IMR-90 (cell line): ENCODE data around the gene NALCN. TPM values are rescaled to one million over a fixed set of nuclear protein-coding genes. Genes with fewer than 3 reads are reported as not detected.

Source experiments
- ATAC-seq: fragments of 200-7000 bp; cut with Tn5 transposase; 2 replicates; pipeline ENCODE4 v1.9.1; 2020; ENCODE audit warnings: low read depth, mild to moderate bottlenecking, moderate library complexity
- BruUV-seq: library from RNA; stranded (reverse); fragments of 400-500 nt; replicated peaks from 2 replicates; lab custom pipeline; 2021; lab: Mats Ljungman, UMichigan
- CTCF ChIA-PET: fragments of 300-600 bp; formaldehyde crosslinking; extraction: SDS; loops from one replicate; lab custom pipeline; 2021; ENCODE audit warnings: antibody characterized with exemption; lab: Yijun Ruan, JAX
- POLR2A ChIA-PET: fragments of 300-600 bp; sonication (Branson Sonifier 250); formaldehyde crosslinking; loops from one replicate; lab custom pipeline; 2022; ENCODE audit warnings: antibody characterized with exemption; ENCODE audit not compliant: unreplicated experiment; lab: Charles Lee
- DNase-seq: peaks from one replicate; pipeline ENCODE4 v3.0.0; 2013
- H2AFZ ChIP-seq: replicated peaks from 2 replicates; pipeline ENCODE3; 2013; ENCODE audit warnings: low read length, mild to moderate bottlenecking; ENCODE audit not compliant: poor library complexity
- H2AK5ac ChIP-seq: 2 replicates; pipeline ENCODE4 v1.6.1; 2013; ENCODE audit warnings: low read depth, low read length, inconsistent platforms
- H2AK9ac ChIP-seq: replicated peaks from 2 replicates; pipeline ENCODE3; 2013; ENCODE audit warnings: mild to moderate bottlenecking, low read depth, low read length, moderate library complexity; ENCODE audit not compliant: poor library complexity
- H2BK120ac ChIP-seq: 2 replicates; pipeline ENCODE4 v1.6.1; 2013; ENCODE audit warnings: low read depth, low read length, inconsistent platforms
- H2BK15ac ChIP-seq: 3 replicates; pipeline ENCODE4 v1.6.1; 2013; ENCODE audit warnings: low read depth, low read length, inconsistent platforms
- H2BK20ac ChIP-seq: 2 replicates; pipeline ENCODE4 v1.6.1; 2013; ENCODE audit warnings: low read depth, mild to moderate bottlenecking, inconsistent platforms, low read length, moderate library complexity
- H2BK5ac ChIP-seq: 2 replicates; pipeline ENCODE4 v1.6.1; 2013; ENCODE audit warnings: mild to moderate bottlenecking, low read depth, low read length, inconsistent platforms; ENCODE audit not compliant: poor library complexity, severe bottlenecking
- H3K14ac ChIP-seq: replicated peaks from 2 replicates; pipeline ENCODE4 v1.6.1; 2013; ENCODE audit warnings: low read depth, low read length, inconsistent platforms
- H3K18ac ChIP-seq: 2 replicates; pipeline ENCODE4 v1.6.1; 2013; ENCODE audit warnings: low read depth, low read length, control low read depth
- H3K23ac ChIP-seq: 2 replicates; pipeline ENCODE4 v1.6.1; 2013; ENCODE audit warnings: low read depth, low read length, inconsistent platforms
- H3K27ac ChIP-seq: 2 replicates; pipeline ENCODE4 v1.5.1; 2013; ENCODE audit warnings: mild to moderate bottlenecking, control low read depth, low read length; ENCODE audit not compliant: insufficient read depth
- H3K27me3 ChIP-seq: 2 replicates; pipeline ENCODE4 v1.6.1; 2013; ENCODE audit warnings: low read length; ENCODE audit not compliant: control insufficient read depth, insufficient read depth
- H3K36me3 ChIP-seq: 2 replicates; pipeline ENCODE4 v1.6.1; 2013; ENCODE audit warnings: low read length, mixed read lengths; ENCODE audit not compliant: control insufficient read depth, insufficient read depth
- H3K4ac ChIP-seq: 2 replicates; pipeline ENCODE4 v1.6.1; 2013; ENCODE audit warnings: low read depth, low read length, inconsistent platforms
- H3K4me1 ChIP-seq: 2 replicates; pipeline ENCODE4 v1.6.1; 2013; ENCODE audit warnings: low read length, mixed read lengths; ENCODE audit not compliant: control insufficient read depth, insufficient read depth
- H3K4me2 ChIP-seq: 2 replicates; pipeline ENCODE4 v1.6.1; 2013; ENCODE audit warnings: low read depth, mild to moderate bottlenecking, control low read depth, low read length, moderate library complexity
- H3K4me3 ChIP-seq: 2 replicates; pipeline ENCODE4 v1.5.1; 2013; ENCODE audit warnings: low read depth, mild to moderate bottlenecking, control low read depth, low read length, moderate library complexity; ENCODE audit not compliant: insufficient read depth
- H3K56ac ChIP-seq: 2 replicates; pipeline ENCODE4 v1.6.1; 2013; ENCODE audit warnings: low read length, inconsistent platforms; ENCODE audit not compliant: insufficient read depth; ENCODE audit errors: extremely low read depth
- H3K79me1 ChIP-seq, 2 experiments: 2 replicates each; pipeline ENCODE4 v1.6.1; 2013; ENCODE audit warnings: low read length in 2 of 2, inconsistent platforms in 1 of 2, low read depth in 1 of 2
- H3K9ac ChIP-seq: 2 replicates; pipeline ENCODE4 v1.6.1; 2013; ENCODE audit warnings: low read depth, low read length, control low read depth
- H3K9me1 ChIP-seq: 2 replicates; pipeline ENCODE4 v1.6.1; 2013; ENCODE audit warnings: low read length, inconsistent platforms; ENCODE audit not compliant: insufficient read depth
- H3K9me3 ChIP-seq: 2 replicates; pipeline ENCODE4 v1.6.1; 2013; ENCODE audit warnings: low read length; ENCODE audit not compliant: control insufficient read depth, insufficient read depth
- H4K20me1 ChIP-seq: 2 replicates; pipeline ENCODE4 v1.6.1; 2013; ENCODE audit warnings: low read length, inconsistent platforms; ENCODE audit not compliant: insufficient read depth
- H4K5ac ChIP-seq: 2 replicates; pipeline ENCODE4 v1.6.1; 2013; ENCODE audit warnings: mild to moderate bottlenecking, low read depth, low read length, control low read depth
- H4K8ac ChIP-seq, 2 experiments: 2 replicates each; pipeline ENCODE4 v1.6.1; 2013; ENCODE audit warnings: low read depth in 2 of 2, low read length in 2 of 2, control low read depth in 1 of 2, inconsistent platforms in 1 of 2
- H4K91ac ChIP-seq: 2 replicates; pipeline ENCODE4 v1.6.1; 2013; ENCODE audit warnings: low read depth, low read length, inconsistent platforms; ENCODE audit not compliant: insufficient read depth
- WGBS, 2 experiments: methylation state at CpG; one replicate each; pipeline versions ENCODE4 v1.1.5 to v1.1.7; 2013; ENCODE audit warnings: missing lambda C conversion rate in 2 of 2; ENCODE audit not compliant: insufficient read length in 1 of 2; ENCODE audit errors: extremely low coverage in 2 of 2; 5-methylcytosine and 5-hydroxymethylcytosine counted together
- dilution Hi-C: fragments of 300-500 bp; cut with HindIII; formaldehyde crosslinking; loops from one replicate; pipeline ENCODE4 v1.14.3; 2018; ENCODE audit warnings: low sequenced_read_pairs; ENCODE audit not compliant: unreplicated experiment
- in situ Hi-C: fragments of 300-500 bp; cut with MboI; formaldehyde crosslinking; loops from 3 replicates; pipeline ENCODE4 v1.14.3; 2019; ENCODE audit warnings: low sequenced_read_pairs, inconsistent platforms, mixed read lengths
- intact Hi-C: fragments of 100-400 bp; cut with micrococcal nuclease; formaldehyde crosslinking; loops from 2 replicates; pipeline ENCODE4 v1.10.0; 2022
- polyA plus RNA-seq, 3 experiments: library from polyadenylated mRNA; depleted of rRNA; stranded (reverse); fragments of >200 nt; gene quantifications; 2 replicates each; pipeline ENCODE4 v1.2.3, GENCODE V29; 2012; ENCODE audit warnings: low replicate concordance in 1 of 3
- total RNA-seq: library from RNA; depleted of rRNA; stranded (reverse); fragments of >200 nt; gene quantifications from 2 replicates; pipeline ENCODE4 v1.2.3, GENCODE V29; 2012
- TF ChIP-seq, protein P1 (sequence below): conservative IDR thresholded peaks from 2 replicates; pipeline ENCODE4 v1.5.1; 2012; ENCODE audit warnings: mild to moderate bottlenecking, low read depth, low read length, improper control_type of control experiment

Gene NALCN
- total and polyA plus RNA-seq, 2 of the 4 experiments (the other 2 are of a cell fraction), result 2.9 to 4.8 TPM

DNA sequence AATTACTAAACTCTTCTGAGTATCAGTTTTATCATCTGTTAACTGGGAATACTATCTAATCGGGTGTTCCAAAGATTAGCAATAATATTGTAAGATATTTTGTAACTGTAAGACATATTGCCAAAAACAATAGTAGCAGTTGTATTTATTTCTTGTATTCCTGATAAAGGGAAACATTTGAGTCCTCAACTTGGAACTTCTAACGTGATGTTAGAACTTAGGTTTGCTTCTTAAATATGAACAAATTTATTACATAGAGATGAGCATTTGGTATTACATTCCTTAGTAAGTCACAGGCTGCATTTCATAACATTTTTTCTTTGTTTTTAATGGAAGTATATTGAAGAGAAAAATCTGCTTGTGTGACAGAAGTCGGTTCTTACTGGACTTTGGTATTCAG, 225.3 kb downstream of the NALCN start:
- Histone ChIP-seq H3K9ac (no peak overlapping the region), H4K20me1 (no peaks in the 10 kb centered on the region), H2BK15ac (no peak overlapping the region), H3K36me3 (no peaks in the 10 kb centered on the region), H2AK9ac (no peak overlapping the region), H3K4ac (no peak overlapping the region), H3K18ac (no peak overlapping the region), H3K9me1 (no peaks in the 10 kb centered on the region), H4K8ac (no peak overlapping the region), H3K4me2 (no peak overlapping the region), H3K56ac (no peak overlapping the region), H2BK20ac (no peak overlapping the region), H3K79me1 (no peaks in the 10 kb centered on the region), H3K27me3 (no peaks in the 10 kb centered on the region), H2AFZ (no peak overlapping the region), H2AK5ac (no peak overlapping the region), H3K23ac (no peak overlapping the region), H2BK120ac (no peak overlapping the region), H3K27ac (no peak overlapping the region), H3K14ac (no peak overlapping the region), H4K91ac (no peak overlapping the region), H2BK5ac (no peak overlapping the region), H3K4me1 (no peaks in the 10 kb centered on the region), H3K9me3 (no peaks in the 10 kb centered on the region), H3K4me3 (no peak overlapping the region), H4K5ac (no peak overlapping the region)
- dilution Hi-C loops (no loop called here), in situ Hi-C loops (no loop called here), intact Hi-C loops (no loop called here)
- no CpG with 5 or more reads among the region's 3 CpGs for WGBS, 2 experiments
- BruUV-seq, result no TSS peak
- ChIA-PET POLR2A (no interaction called here), CTCF (no interaction called here)
- ATAC-seq (no peak), DNase-seq (no peak)
- TF ChIP-seq, protein P1, sequence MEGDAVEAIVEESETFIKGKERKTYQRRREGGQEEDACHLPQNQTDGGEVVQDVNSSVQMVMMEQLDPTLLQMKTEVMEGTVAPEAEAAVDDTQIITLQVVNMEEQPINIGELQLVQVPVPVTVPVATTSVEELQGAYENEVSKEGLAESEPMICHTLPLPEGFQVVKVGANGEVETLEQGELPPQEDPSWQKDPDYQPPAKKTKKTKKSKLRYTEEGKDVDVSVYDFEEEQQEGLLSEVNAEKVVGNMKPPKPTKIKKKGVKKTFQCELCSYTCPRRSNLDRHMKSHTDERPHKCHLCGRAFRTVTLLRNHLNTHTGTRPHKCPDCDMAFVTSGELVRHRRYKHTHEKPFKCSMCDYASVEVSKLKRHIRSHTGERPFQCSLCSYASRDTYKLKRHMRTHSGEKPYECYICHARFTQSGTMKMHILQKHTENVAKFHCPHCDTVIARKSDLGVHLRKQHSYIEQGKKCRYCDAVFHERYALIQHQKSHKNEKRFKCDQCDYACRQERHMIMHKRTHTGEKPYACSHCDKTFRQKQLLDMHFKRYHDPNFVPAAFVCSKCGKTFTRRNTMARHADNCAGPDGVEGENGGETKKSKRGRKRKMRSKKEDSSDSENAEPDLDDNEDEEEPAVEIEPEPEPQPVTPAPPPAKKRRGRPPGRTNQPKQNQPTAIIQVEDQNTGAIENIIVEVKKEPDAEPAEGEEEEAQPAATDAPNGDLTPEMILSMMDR, result no peak
